HG02588 (cell line): ENCODE data around the gene SNX7.

ENCODE experiments used
- ATAC-seq: cut with Tn5 transposase; IDR thresholded peaks from one replicate; pipeline ENCODE4 v1.9.1; 2021; ENCODE audit warnings: mild to moderate bottlenecking, moderate library complexity; ENCODE audit not compliant: unreplicated experiment

Gene SNX7

DNA sequence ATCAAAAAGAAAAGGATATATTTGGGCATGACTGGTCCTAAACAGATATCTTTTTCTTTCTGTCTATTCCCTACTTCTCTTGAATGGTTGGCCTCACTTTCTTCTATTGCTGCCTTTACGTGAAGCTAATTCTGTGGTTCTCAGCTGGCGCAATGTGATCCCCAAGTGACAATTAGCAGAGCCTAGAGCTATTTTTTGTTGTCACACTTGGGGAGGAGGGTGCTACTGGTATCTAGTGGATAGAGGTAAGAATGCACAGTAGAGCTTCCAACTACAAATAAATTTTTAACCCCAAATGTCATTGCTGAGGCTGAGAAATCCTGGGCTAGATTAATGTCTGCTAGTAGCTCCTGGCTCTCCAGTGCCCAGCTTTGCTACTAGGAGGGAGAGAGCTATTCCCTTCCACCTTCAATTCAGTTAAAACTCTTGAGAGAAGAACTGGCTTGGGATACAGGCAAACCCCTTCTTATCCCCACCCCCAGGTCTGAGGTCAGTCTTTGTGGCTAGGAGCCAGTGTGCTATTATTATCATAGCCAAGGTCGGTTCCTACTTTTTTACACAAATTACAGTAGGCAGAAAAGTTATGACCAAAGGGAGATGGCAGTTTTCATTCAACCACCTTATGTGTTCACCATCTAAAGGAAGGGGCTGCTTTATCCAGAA lies 102.1 kb downstream of the SNX7 start:
- no peak for ATAC-seq

DNA sequence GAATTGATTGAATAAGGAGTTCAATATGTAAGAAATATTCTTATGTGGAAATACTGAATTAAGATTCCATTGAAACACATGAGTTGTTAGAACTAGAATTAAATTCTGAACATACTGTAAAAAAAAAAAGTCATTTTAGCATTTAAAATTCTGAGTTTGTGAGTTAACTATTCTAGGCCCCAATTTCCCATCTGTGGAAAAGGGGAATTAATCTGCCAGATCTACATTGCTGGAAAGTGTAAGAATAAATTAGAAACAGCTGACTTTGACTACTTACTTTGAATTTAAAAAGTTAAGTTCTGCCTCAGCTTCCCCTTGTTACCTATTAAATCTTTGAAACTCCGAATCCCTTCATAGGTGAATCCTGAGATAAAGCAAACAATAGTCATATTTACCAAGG lies 103.0 kb downstream of the SNX7 start:
- no peak for ATAC-seq

DNA sequence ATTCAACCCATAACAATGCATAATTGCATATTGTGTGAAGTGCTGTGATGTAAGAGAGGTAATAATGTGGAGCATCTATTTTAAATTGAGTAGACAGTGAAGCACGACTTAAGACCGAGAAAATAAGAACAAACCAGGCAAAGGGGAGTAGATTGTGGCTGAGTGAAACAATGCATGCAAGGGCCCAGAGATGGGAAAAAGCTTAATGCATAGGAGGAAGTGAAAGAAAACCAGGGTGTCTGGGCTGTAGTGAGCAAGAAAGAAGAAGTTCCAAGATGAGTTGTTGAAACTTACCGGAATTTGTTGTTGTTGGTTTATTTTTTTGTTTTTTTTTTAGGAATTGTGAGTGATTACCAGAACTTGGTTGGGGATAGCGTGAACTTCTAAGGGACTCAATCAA lies 104.7 kb downstream of the SNX7 start:
- peak; percentile 78 for ATAC-seq

DNA sequence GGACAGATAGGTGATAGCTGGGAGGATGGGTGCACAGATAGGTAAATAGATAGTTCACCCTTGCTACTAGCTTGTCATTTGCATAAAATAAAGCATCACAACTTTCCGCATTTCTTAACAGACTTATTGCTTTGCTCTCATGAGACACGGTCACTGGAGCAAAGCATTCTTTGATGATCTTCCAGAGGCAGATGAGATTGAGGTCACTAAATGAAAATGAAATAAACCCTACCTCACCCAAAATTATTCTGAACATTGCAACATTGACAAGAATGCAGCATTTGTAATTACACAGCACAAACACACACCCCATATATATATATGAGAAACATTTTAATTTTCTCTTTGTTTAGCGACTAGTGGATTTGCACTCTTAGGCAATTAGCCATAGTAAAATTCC lies 107.6 kb downstream of the SNX7 start:
- no peak for ATAC-seq

DNA sequence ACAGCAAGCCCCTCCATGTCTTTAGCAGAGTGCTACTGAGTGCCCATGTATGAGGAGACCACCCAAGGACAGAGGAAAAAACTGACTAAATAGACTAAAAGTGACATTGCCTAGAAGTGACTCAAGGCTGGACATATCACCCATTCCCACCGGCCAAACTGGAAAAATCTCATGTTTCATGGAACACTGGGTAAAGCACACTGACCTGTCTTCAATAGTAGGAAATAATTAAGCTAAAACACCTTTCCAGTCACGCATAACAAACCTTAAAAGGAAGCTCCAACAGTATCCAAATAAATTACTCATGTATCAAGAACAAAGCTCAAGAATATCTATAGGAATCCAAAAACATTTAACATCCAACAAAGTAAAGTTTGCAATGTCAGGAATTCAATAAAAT lies 120.4 kb downstream of the SNX7 start:
- no peak for ATAC-seq

DNA sequence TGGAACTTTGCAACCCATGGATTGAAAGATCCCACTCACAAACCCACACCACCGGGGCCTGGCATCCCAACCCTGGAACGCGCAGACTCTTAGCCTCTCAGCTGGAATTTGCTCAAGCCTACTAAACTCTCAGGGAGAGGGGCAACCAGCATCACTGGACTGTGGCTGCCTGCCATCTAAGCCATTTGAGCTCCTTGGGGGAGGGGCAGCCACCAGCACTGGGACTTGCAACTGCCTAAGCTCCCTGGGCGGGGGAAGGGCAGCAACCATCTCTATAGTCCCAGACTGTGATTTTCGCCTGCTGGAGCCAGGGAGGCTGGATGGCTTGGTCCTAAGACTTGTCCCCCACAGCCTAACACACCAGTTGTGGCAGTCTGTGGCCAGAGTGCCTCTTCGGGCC lies 122.3 kb downstream of the SNX7 start:
- ATAC-seq: no peak

DNA sequence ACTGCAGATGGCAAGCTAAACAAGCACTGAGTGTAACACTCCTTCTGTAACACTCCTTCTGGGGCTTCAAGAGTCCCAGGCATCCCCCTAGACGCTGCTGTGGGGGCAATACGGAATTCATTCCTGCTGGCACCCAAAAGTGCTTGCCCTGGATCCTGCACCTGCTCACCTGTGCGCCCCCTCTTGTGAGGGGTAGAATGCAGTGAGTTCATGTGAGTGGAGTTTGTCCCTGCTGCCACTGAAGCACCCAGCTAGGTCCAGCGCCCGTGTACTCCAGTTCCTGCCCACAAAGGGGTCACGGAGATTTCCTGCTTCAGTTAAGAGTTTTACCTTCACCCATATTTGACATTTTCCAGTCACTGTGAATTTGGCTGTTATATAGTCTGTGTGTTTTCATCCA lies 130.0 kb downstream of the SNX7 start:
- no peak for ATAC-seq

DNA sequence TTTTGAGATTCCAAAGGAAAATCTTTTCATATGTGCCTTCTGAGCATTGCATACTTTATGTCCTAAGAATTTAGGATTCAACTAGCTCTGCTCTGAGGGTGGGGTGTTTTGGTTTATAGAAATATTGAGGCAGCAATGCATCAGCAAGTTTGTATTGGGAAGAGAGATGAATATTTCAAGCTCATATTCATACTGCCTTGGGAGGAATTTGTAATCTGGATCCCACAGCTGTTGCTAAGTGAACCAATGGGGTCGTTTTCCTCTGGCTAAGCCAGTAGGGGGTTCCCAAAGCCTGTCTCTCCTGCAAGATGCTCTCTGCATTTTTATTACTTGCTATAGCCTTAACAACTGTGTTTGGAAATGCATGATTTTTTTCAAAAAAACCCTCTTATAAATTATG lies 130.6 kb downstream of the SNX7 start:
- no peak for ATAC-seq

DNA sequence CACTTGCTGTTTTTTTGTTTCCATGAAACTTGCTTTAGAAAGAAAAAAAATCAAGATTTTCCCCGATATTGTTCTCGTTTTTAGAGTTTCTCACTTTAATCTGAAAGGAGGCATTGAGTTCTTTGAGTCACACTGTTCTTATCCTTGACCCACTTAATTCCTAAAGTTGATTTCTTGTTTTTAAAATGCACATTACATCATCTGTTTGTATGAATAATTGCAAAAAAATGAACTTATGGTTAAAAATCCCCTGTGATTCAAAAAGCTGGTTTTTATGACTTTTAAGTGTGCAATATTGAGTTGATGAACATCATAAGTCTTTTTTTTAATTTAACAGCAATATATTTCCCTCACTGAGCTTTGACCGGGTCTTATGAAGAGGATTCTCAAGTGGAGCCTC lies 131.6 kb downstream of the SNX7 start:
- no peak for ATAC-seq

DNA sequence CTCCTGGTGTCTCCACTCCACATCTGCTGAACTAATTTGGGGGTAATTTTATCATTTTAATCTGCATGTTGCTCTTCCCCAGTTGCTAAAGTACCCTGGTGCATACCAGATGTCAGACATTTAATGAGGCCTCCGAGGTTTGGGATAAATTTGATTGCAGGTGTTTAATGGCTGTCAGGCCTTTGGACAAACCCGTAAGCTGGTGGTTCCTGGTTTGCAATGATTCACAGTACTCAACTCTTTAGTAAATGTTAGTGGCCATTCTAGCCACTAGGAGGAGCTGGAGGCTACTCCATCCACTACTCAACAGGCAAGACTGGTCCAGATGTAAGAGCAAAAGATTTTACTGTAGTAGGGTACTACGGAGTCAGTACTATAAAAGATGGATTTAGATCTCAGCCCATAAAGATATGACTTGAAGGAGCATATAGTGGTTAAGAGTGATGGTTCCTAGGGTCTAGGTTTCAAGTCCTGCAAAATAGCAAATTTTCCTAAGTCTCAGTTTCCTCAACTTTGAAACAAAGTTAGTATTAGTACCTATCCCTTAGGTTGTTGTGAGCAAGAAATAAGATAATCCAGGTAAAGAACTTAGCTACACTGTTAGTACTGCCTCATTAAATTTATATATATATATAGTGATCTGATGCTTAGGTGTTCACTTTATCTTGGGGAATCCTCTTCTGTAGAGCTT lies 132.8 kb downstream of the SNX7 start:
- peak; percentile 97 for ATAC-seq

DNA sequence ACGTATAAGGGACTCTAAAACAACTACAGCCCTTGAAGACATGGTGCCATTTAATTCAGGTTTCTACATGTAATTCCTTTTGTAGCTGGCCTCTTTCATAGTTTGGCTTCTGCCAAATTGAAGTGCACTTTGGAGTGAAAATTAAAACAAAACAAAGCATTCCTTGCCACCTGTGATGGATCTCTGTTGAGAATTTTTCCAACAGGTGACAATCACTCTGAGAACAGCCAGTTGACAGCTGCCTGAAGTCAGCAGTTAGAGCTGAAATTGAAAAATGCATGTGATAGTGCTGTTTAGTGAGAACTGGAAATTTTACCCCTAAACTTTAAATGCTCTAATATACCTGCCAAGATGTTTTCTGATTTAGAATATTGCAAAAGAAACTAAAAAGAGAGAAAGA lies 134.5 kb downstream of the SNX7 start:
- ATAC-seq: no peak

DNA sequence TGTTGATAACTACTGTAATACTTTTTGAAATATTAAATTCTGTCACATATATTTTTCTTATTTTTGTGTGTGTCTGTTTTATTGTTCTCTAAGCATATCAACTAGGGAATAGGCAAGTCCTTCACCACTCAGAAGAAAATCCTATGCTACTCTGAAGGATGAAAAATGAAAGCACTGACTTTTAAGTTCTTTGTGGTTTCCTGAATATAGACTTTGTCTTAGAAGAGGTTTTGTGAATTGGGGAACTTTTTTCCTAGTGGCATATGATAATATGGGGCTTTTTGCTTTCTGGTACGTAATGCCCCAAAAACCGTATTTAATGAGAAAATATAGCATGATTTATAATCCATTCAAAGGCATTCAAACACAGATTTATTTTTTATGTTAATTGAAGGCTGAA lies 136.0 kb downstream of the SNX7 start:
- ATAC-seq: no peak
